HG03565 (cell line): ENCODE results near the gene PDE6B.
"Not testable (repeated sequence)": the region's sequence is repeated elsewhere in the genome, so short reads cannot be mapped to it uniquely, and the experiment has no call there.

Source experiments
- ATAC-seq: cut with Tn5 transposase; IDR thresholded peaks from one replicate; pipeline ENCODE4 v1.9.1; 2021; ENCODE audit warnings: mild to moderate bottlenecking, moderate library complexity; ENCODE audit not compliant: unreplicated experiment

Gene PDE6B

DNA sequence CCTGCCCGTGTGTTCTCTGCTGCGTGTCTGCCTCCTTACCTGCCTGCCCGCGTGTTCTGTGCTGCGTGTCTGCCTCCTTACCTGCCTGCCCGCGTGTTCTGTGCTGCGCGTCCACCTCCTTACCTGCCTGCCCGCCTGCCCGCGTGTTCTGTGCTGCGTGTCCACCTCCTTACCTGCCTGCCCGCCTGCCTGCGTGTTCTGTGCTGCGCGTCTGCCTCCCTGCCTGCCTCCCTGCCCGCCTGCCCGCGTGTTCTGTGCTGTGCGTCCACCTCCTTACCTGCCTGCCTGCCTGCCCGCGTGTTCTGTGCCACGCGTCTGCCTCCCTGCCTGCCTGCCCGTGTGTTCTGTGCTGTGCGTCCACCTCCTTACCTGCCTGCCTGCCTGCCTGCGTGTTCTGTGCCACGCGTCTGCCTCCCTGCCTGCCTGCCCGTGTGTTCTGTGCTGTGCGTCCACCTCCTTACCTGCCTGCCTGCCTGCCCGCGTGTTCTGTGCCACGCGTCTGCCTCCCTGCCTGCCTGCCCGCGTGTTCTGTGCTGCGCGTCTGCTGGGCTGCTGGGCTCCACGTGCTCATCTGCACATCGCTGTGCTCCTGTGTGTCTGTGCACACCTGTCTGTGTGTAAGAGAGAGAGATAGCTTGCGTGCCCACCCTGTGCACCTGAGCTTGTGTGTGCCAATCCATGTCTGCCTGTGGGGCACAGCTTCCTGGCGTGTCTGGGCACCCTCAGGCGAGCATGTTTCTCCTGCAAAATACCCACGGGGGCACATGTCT lies 9.9 kb downstream of the PDE6B start:
- ATAC-seq: not testable (repeated sequence)

- ATAC-seq: no peak
Observed at GRCh38 chr4:635851-636627, 10.7 kb downstream of the PDE6B start.

- no peak for ATAC-seq
Observed at GRCh38 chr4:636628-637159, 11.3 kb downstream of the PDE6B start.

- ATAC-seq: no peak
Observed at GRCh38 chr4:637536-638280, 12.3 kb downstream of the PDE6B start.

DNA sequence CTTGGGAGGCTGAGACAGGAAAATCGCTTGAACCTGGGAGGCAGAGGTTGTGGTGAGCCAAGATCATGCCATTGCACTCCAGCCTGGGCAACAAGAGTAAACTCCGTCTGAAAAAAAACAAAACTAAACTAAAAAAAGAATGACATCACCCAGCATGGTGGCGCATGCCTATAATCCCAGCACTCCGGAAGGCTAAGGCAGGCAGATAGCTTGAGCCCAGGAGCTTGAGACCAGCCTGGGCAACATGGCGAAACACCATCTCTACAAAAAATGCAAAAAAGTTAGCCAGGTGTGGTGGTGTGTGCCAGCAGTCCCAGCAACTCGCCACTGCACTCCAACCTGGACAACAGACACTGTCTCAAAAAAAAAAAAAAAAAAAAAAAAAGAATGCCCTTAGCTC lies 17.0 kb downstream of the PDE6B start:
- not testable (repeated sequence) for ATAC-seq

GRCh38 chr4:646460-646859 lies 21.1 kb downstream of the PDE6B start:
- no peak for ATAC-seq

GRCh38 chr4:647481-647880 lies 22.1 kb downstream of the PDE6B start:
- no peak for ATAC-seq

DNA sequence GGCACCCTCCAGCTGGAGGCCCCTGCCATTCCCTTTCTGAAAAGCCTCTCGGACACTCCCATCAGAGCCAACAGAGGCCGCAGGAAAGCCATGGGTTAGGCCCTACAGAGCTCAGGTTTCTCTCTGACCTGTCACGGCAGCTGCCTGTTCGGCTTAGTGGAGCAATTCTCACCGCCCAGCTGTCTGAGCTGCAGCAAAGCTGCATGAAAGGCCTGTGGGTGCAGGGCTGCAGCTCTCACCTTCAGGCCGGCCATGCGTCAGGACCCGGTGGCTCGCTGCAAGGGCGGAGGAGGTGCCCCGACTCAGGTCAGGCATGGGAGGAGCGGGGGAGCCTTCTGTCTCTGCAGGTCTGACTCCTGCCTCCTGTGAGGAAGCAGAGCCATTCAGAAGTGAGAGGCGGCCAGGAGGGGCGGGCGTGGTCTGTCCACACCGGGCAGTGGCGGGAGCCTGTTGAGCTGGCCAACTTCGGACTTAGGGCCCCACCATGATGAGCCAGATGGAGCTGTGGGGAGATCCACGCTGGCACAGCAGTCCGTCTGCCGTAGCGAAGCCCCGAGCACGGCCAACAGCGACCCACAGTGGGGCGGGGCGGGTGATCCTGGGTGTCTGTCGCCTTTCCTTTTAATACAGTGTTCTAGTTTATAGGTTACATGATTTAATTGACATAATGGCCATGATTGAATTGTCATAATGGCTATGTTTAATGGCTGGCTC lies 23.4 kb downstream of the PDE6B start:
- ATAC-seq: no peak

- ATAC-seq: no peak
Observed at GRCh38 chr4:649293-649625, 23.9 kb downstream of the PDE6B start.

DNA sequence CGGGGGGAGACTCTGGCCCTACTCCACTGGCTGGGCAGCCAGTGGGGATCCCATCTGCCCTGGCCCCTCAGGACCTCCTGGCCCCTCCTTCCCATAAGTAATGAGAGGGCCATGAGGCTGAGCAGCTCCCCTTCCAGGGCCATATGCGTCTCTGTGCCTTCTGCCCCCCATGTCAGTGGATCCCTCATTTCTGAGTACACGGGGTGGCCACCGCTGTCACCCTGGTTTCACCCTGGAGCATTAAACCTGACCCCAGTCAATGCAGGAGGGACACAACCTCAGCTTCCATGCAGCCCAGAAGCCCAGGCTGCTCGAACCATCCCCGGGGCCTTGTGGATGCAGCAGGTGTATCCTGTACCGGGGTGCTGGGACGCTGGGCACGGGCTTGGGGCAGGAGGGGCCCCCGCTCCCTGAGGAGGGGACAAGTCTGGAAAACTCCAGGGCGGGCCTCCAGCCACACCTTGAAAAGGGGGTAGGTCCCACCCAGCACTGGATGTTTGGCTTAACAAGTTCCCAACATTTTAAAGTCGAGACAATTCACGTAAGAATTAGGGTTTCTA lies 24.5 kb downstream of the PDE6B start:
- ATAC-seq: no peak

DNA sequence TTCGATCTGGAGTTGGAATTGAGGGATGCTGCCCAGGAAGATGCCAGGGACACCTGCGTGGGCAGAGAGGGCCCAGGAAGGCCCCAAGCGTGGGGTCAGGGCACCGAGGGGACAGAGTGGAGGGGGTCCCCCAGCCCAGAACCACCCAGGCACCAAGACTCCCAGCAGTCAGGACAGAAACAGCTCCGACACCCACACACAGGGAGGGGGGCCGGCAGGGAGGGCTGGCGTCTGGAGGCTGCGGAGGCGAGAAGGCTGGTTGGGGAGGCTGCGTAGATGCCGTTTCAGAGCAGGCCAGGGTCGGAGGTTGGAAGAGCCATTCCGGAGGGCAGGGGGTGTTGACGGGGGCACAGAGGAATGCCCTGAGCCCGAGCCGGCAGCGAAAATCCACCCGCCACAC lies 25.1 kb downstream of the PDE6B start:
- no peak for ATAC-seq

DNA sequence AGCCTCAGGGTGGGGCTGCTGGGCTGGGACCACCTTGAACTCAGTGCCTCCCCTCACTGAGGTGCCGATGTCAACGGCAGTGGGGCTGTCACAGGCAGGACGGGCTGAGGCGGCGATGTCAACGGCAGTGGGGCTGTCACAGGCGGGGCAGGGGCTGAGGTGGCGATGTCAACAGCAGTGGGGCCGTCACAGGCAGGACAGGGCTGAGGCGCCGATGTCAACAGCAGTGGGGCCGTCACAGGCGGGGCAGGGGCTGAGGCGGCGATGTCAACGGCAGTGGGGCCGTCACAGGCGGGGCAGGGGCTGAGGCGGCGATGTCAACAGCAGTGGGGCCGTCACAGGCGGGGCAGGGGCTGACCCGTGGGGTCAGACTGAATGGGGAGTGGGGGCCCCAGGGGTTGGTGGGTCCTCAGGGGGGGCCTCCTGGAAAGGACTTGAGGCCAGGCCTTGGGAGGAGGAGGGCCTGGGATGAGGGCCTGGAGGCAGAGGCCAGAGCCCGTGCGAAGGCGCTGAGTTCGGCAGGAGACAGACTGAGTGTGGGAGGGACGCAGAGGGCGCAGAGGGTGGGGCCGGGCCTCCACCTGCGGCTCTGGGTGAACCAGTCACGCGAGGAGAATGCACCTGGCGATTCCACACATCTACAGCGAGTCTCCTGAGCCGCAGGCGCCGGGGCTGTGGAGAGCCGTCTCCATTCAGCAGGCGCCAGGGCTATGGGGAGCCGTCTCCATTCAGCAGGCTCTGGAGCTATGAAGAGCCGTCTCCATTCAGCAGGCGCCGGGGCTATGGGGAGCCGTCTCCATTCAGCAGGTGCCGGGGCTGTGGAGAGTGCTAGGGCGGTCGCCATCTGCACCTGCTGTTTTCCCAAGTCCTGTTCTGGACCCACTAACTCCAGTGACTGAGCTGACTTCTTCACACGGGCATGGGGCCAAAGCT lies 25.8 kb downstream of the PDE6B start:
- ATAC-seq: no peak

GRCh38 chr4:651884-652642 lies 26.7 kb downstream of the PDE6B start:
- no peak for ATAC-seq

GRCh38 chr4:653080-653821 lies 27.9 kb downstream of the PDE6B start:
- no peak for ATAC-seq

- ATAC-seq: no peak
Observed at GRCh38 chr4:653831-654502, 28.6 kb downstream of the PDE6B start.

GRCh38 chr4:654503-654845 lies 29.1 kb downstream of the PDE6B start:
- ATAC-seq: no peak

DNA sequence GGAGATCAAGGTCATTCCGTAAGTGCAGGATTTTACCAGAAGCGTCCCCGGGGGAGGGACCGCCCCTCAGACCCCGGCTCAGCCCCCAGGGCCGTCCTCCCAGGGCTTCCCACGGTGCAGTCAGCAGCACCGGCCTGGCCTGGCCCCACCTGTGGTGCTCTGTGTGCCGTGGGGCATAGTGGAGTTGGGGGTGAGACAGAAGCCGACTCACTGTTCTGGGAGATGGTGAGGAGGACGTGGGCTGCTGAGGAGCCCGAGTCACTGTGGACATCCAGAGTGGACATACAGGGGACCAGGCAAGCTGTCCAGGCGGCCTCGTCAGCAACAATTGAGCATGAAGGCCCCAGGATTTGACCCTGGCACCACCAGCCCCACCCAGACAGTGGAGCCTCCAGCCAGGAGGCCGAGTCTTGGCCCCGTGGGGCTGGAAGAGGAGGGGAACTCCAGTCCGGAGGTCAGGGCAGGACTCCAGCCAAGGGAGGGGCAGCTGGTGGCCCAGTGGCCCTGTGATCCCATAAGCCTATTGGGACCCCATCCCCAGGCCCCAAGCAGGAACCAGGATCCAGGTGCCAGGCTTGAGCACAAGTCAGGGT lies 29.6 kb downstream of the PDE6B start:
- ATAC-seq: no peak
